ENCODE measurements around the gene TAF10. TPM values are rescaled to one million over a fixed set of nuclear protein-coding genes. Genes with fewer than 3 reads are reported as not detected.

TAF10 gene
- total and polyA plus RNA-seq, 3 donors from 2014 or later = 123 to 389 (median 210) TPM

DNA sequence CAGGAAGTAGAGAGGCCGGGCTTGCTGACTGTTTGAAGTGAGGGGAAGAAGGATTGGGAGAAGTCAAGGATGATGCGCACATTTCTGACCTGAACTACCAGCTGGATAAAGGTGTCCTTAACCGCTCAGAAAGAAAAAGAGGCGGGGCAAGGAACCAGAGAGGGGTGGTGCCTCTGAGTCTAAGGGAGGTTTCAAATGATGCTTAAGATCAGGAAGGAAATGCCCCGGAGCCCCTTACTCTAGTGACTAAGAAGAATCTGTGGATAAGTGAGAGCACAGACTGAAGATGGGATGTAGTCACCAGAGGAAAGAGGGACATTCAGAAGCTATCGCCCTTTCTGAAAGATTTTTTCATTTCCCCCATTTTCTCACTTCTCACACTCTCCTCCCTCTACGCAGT lies 30.9 kb upstream of the TAF10 start:
- H3K36me3 ChIP-seq (ENCODE audit: low read depth, missing control alignments) = no peaks in the 10 kb centered on the region
- no peaks in the 10 kb centered on the region for H3K9me3 ChIP-seq
- H3K4me3 ChIP-seq = no peak overlapping the region
- no peaks in the 10 kb centered on the region for H3K27me3 ChIP-seq
- H3K4me1 ChIP-seq = no peaks in the 10 kb centered on the region
- no peak overlapping the region for H3K27ac ChIP-seq
- intact Hi-C loops (cut with DNase I; ENCODE audit: low total_unique reads) = no loop called here
- 89 to 94% methylated on average over 7 of the region's 7 CpGs for WGBS, 2 donors
- TF ChIP-seq POLR2A (IDR thresholded peaks at IDR 0.05) = no peak
- TF ChIP-seq, protein P1, sequence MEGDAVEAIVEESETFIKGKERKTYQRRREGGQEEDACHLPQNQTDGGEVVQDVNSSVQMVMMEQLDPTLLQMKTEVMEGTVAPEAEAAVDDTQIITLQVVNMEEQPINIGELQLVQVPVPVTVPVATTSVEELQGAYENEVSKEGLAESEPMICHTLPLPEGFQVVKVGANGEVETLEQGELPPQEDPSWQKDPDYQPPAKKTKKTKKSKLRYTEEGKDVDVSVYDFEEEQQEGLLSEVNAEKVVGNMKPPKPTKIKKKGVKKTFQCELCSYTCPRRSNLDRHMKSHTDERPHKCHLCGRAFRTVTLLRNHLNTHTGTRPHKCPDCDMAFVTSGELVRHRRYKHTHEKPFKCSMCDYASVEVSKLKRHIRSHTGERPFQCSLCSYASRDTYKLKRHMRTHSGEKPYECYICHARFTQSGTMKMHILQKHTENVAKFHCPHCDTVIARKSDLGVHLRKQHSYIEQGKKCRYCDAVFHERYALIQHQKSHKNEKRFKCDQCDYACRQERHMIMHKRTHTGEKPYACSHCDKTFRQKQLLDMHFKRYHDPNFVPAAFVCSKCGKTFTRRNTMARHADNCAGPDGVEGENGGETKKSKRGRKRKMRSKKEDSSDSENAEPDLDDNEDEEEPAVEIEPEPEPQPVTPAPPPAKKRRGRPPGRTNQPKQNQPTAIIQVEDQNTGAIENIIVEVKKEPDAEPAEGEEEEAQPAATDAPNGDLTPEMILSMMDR (IDR thresholded peaks at IDR 0.05) = no peak
- no peak for DNase-seq

DNA sequence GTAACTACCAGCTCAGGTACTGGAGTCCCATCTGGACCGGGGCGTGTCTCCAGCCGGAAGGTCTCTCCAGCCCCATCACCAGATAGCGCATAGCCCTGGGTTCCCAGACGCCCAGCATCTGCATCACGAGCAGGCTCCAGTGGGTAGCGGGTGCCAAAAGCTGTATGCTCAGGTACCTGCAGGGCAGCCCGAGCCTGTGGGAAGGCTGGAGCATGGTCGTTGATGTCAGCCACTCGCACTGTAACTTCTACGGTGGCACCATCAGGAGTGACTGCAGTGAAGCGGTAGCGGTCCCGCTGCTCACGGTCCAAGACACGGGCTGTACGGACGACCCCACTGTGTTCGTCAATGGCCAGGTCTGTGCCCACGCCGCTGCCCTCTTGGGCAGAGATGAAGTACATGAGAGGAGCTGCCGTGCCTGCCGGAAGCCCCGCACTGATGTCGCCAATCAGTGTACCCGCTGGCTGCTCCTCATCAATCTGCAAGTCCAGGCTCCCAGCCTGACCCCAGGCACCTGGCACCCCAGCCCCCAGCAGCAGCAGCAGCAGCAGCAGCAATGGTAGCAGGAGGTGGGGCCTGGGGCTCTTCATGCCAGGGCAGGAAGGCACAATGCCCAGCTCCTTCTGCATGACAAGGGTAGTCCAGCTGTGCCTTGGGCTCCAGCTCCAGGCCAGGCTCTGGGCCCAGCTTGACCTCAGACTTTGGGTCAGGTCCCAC lies 29.1 kb upstream of the TAF10 start:
- Histone ChIP-seq H3K27me3 (no peaks in the 10 kb centered on the region), H3K27ac (no peak overlapping the region), H3K9me3 (no peaks in the 10 kb centered on the region), H3K36me3 (ENCODE audit: low read depth, missing control alignments) (no peaks in the 10 kb centered on the region), H3K4me1 (no peaks in the 10 kb centered on the region), H3K4me3 (no peak overlapping the region)
- 97% methylated on average over 26 of the region's 26 CpGs; no CpG with 5 or more reads in 1 of the 2 donors for WGBS, 2 donors
- TF ChIP-seq POLR2A (IDR thresholded peaks at IDR 0.05) = no peak
- TF ChIP-seq, protein P1 (IDR thresholded peaks at IDR 0.05) = no peak
- intact Hi-C loops (cut with DNase I; ENCODE audit: low total_unique reads) = no loop called here
- DNase-seq = no peak

DNA sequence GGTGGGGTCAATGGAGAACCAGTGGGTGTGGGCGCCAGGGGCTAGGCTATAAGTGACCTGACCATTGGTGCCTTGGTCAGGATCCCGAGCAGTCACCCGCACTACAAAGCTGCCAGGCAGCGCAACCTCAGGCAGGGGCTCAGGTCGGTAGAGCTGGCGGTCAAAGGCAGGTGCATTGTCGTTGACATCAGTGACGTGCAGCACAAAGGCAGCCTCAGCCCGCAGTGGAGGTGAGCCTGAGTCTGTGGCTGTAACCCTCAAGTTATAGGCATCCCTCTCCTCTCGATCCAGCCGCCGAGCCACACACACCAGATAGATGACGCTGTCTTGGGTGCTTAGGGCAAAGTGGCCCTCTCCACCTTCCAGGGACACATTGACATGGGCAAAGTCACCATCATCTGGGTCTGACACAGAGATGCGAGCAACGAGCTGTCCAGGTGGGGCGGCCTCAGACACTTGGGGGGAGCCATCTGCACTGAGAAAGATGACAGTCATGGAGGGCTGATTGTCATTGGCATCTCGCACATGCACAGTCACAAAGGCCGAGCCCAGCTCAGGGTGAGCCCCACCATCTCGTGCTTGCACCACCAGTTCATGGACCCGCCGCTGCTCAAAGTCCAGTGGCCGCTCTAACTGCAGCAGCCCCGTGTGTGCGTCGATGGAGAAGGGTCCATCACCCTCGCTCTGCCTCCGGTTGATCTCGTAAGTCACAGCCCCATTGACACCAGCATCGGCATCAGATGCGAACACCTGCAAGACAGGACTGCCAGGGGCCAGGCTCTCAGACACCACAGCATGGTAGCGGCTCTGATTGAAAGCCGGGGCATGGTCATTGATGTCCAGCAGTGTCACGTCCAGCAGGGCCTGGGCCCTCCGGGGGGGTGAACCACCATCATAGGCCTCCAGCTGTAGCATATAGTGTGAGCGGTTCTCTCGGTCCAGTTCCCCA lies 28.3 kb upstream of the TAF10 start:
- Histone ChIP-seq H3K4me1 (peaks cover 5% of the 10 kb centered on the region), H3K27me3 (no peaks in the 10 kb centered on the region), H3K4me3 (no peak overlapping the region), H3K36me3 (ENCODE audit: low read depth, missing control alignments) (no peaks in the 10 kb centered on the region), H3K9me3 (no peaks in the 10 kb centered on the region), H3K27ac (no peak overlapping the region)
- DNase-seq = no peak
- 96 to 98% methylated on average over 31 to 36 of the region's 36 CpGs for WGBS, 2 donors
- intact Hi-C loops (cut with DNase I; ENCODE audit: low total_unique reads) = no loop called here
- no peak for TF ChIP-seq POLR2A (IDR thresholded peaks at IDR 0.05)
- TF ChIP-seq, protein P1 (IDR thresholded peaks at IDR 0.05) = no peak

DNA sequence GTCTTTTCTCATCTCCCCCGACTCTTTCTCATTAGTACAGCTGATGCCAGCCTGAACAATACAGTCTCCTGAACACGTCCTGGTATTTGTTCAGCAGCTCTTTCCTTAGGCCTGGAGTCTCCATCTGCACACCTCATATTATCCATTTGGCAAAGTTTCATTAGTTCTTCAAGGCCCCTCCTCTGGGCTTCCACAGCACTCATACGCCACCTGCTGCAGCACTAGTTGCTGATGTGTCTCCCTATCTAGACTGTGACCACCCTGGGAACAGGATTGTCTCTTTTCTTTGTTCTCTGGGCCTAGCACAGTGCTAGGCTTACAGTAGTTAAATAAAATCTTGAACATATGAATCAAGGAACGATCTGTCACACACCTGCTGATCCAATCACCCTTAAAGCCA lies 26.4 kb upstream of the TAF10 start:
- Histone ChIP-seq H3K36me3 (ENCODE audit: low read depth, missing control alignments) (no peaks in the 10 kb centered on the region), H3K4me3 (no peak overlapping the region), H3K27me3 (no peaks in the 10 kb centered on the region), H3K27ac (no peak overlapping the region), H3K4me1 (peaks cover 7% of the 10 kb centered on the region), H3K9me3 (no peaks in the 10 kb centered on the region)
- TF ChIP-seq POLR2A (IDR thresholded peaks at IDR 0.05) = no peak
- TF ChIP-seq, protein P1 (IDR thresholded peaks at IDR 0.05) = no peak
- intact Hi-C loops (cut with DNase I; ENCODE audit: low total_unique reads) = no loop called here
- 75 to 91% methylated on average over 4 of the region's 4 CpGs for WGBS, 2 donors
- DNase-seq = no peak

Measured in testis (tissue), 3 donors.